Astrocyte (in vitro differentiated cells and primary cell): ENCODE measurements around the gene PCP2.

Experiments used
- EZH2 ChIP-seq: IDR thresholded peaks from 2 replicates; pipeline ENCODE4 v1.6.1; 2012; ENCODE audit warnings: mild to moderate bottlenecking, low read length, inconsistent platforms; ENCODE audit not compliant: insufficient read depth
- TF ChIP-seq, protein P1 (sequence below): IDR thresholded peaks from 2 replicates; pipeline ENCODE4 v1.5.1; 2011; ENCODE audit warnings: low read depth, mild to moderate bottlenecking, inconsistent platforms, low read length, moderate library complexity; ENCODE audit not compliant: insufficient read depth

DNA sequence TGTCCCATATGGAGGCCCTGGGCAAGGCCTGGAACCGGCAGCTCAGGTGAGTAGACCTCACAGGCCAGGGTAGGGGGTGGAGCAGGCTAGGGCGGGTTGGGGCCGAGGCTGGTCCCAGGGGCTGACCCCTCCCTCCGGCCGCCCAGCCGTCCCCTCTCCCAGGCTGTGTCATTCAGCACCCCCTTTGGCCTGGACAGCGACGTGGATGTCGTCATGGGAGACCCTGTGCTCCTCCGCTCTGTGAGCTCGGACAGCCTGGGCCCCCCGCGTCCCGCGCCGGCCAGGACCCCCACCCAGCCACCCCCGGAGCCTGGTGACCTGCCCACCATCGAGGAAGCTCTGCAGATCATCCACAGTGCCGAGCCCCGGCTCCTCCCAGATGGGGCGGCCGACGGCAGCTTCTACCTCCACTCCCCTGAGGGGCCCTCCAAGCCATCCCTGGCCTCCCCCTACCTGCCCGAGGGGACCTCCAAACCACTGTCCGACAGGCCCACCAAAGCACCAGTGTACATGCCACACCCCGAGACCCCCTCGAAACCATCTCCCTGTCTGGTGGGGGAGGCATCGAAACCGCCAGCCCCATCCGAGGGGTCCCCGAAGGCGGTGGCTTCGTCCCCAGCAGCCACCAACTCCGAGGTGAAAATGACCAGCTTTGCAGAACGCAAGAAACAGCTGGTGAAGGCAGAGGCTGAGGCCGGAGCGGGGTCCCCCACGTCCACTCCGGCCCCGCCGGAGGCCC lies 21.8 kb downstream of the PCP2 start:
- TF ChIP-seq, protein P1, sequence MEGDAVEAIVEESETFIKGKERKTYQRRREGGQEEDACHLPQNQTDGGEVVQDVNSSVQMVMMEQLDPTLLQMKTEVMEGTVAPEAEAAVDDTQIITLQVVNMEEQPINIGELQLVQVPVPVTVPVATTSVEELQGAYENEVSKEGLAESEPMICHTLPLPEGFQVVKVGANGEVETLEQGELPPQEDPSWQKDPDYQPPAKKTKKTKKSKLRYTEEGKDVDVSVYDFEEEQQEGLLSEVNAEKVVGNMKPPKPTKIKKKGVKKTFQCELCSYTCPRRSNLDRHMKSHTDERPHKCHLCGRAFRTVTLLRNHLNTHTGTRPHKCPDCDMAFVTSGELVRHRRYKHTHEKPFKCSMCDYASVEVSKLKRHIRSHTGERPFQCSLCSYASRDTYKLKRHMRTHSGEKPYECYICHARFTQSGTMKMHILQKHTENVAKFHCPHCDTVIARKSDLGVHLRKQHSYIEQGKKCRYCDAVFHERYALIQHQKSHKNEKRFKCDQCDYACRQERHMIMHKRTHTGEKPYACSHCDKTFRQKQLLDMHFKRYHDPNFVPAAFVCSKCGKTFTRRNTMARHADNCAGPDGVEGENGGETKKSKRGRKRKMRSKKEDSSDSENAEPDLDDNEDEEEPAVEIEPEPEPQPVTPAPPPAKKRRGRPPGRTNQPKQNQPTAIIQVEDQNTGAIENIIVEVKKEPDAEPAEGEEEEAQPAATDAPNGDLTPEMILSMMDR = no peak
- no peak for TF ChIP-seq EZH2
